GM12878 (cell line): ENCODE results near the gene ECSIT. TPM values are rescaled to one million over a fixed set of nuclear protein-coding genes. Genes with fewer than 3 reads are reported as not detected.

Experiments used
- BACH1 ChIP-seq: fragments of 450-650 bp; IDR thresholded peaks from 2 replicates; pipeline ENCODE4 v1.6.1; 2017; ENCODE audit warnings: mild to moderate bottlenecking, borderline replicate concordance
- BRCA1 ChIP-seq: IDR thresholded peaks from 2 replicates; pipeline ENCODE4 v1.6.1; 2011; ENCODE audit warnings: low read depth, low read length, improper control_type of control experiment
- CHD2 ChIP-seq: IDR thresholded peaks from 2 replicates; pipeline ENCODE4 v1.6.1; 2011; ENCODE audit warnings: low read depth, low read length, improper control_type of control experiment, borderline replicate concordance
- EED ChIP-seq: sonication (generic); IDR thresholded peaks from 2 replicates; pipeline ENCODE4 v1.6.1; 2016; ENCODE audit warnings: antibody characterized with exemption, low read depth
- EGR1 ChIP-seq, 2 experiments: IDR thresholded peaks; 1 replicate in 1 of 2; 2 replicates in 1 of 2; pipeline ENCODE4 v1.6.1; 2011 to 2012; ENCODE audit warnings: low read depth in 2 of 2, low read length in 2 of 2, borderline replicate concordance in 1 of 2, mild to moderate bottlenecking in 1 of 2, moderate library complexity in 1 of 2
- EZH2 ChIP-seq: IDR thresholded peaks from 2 replicates; pipeline ENCODE4 v1.6.1; 2012; ENCODE audit warnings: low read depth, mild to moderate bottlenecking, control low read depth, inconsistent platforms, low read length, borderline replicate concordance; ENCODE audit not compliant: control insufficient read depth
- GATAD2B ChIP-seq: fragments of 450-650 bp; conservative IDR thresholded peaks from 2 replicates; pipeline ENCODE4 v1.6.1; 2017; ENCODE audit warnings: low read depth, mild to moderate bottlenecking, moderate library complexity
- IRF4 ChIP-seq: IDR thresholded peaks from 2 replicates; pipeline ENCODE4 v1.6.1; 2011; ENCODE audit warnings: low read depth, low read length
- KLF5 ChIP-seq: fragments of 450-650 bp; IDR thresholded peaks from 2 replicates; pipeline ENCODE4 v1.6.1; 2014; ENCODE audit warnings: mild to moderate bottlenecking; ENCODE audit not compliant: partially characterized antibody
- MEF2A ChIP-seq: IDR thresholded peaks from 2 replicates; pipeline ENCODE4 v1.6.1; 2011; ENCODE audit warnings: low read depth, mild to moderate bottlenecking, low read length, moderate library complexity; ENCODE audit not compliant: insufficient read depth
- MTA3 ChIP-seq: IDR thresholded peaks from 2 replicates; pipeline ENCODE4 v1.6.1; 2012; ENCODE audit warnings: low read length, inconsistent platforms, borderline replicate concordance
- MYB ChIP-seq: fragments of 150-350 bp; IDR thresholded peaks from 2 replicates; pipeline ENCODE4 v1.6.1; 2014; ENCODE audit warnings: mild to moderate bottlenecking, low read depth, low read length, borderline replicate concordance
- NFIC ChIP-seq: IDR thresholded peaks from 2 replicates; pipeline ENCODE4 v1.6.1; 2012; ENCODE audit warnings: low read depth, mild to moderate bottlenecking, inconsistent platforms, low read length, moderate library complexity
- NFXL1 ChIP-seq: fragments of 450-650 bp; IDR thresholded peaks from 2 replicates; pipeline ENCODE4 v1.6.1; 2017; ENCODE audit warnings: antibody characterized with exemption, mild to moderate bottlenecking, borderline replicate concordance
- PAX8 ChIP-seq: fragments of 450-650 bp; IDR thresholded peaks from 2 replicates; pipeline ENCODE4 v1.6.1; 2017; ENCODE audit warnings: mild to moderate bottlenecking, moderate library complexity
- POLR2AphosphoS5 ChIP-seq: IDR thresholded peaks from 2 replicates; pipeline ENCODE4 v1.6.1; 2011; ENCODE audit warnings: mild to moderate bottlenecking, low read length, inconsistent platforms
- POU2F2 ChIP-seq: IDR thresholded peaks from 3 replicates; pipeline ENCODE4 v1.6.1; 2011; ENCODE audit warnings: low read depth, mild to moderate bottlenecking, low read length, borderline replicate concordance
- RAD51 ChIP-seq: fragments of 450-650 bp; IDR thresholded peaks from 2 replicates; pipeline ENCODE4 v1.6.1; 2016; ENCODE audit warnings: moderate library complexity, mild to moderate bottlenecking, inconsistent platforms
- REST ChIP-seq: IDR thresholded peaks from 2 replicates; pipeline ENCODE4 v1.6.1; 2012; ENCODE audit warnings: mild to moderate bottlenecking, low read depth, low read length
- SMAD1 ChIP-seq: fragments of 450-650 bp; IDR thresholded peaks from 2 replicates; pipeline ENCODE4 v1.6.1; 2018; ENCODE audit warnings: mild to moderate bottlenecking, low read depth; ENCODE audit not compliant: partially characterized antibody
- SMC3 ChIP-seq: IDR thresholded peaks from 2 replicates; pipeline ENCODE4 v1.6.1; 2011; ENCODE audit warnings: low read length, improper control_type of control experiment, borderline replicate concordance
- SREBF2 ChIP-seq: IDR thresholded peaks from 2 replicates; pipeline ENCODE4 v1.6.1; 2012; ENCODE audit warnings: mild to moderate bottlenecking, low read length
- TARDBP ChIP-seq: IDR thresholded peaks from 2 replicates; pipeline ENCODE4 v1.6.1; 2016; ENCODE audit warnings: borderline replicate concordance
- YY1 ChIP-seq: IDR thresholded peaks from 2 replicates; pipeline ENCODE4 v1.6.1; 2011; ENCODE audit warnings: low read depth, mild to moderate bottlenecking, low read length
- ZNF274 ChIP-seq: IDR thresholded peaks from one replicate; pipeline ENCODE4 v1.8.0; 2011; ENCODE audit not compliant: insufficient read length, insufficient read depth
- polyA plus RNA-seq, 11 experiments: library from polyadenylated mRNA; depleted of rRNA in 4 of 11; unstranded in 6 of 11; stranded (reverse) in 5 of 11; fragments of >200 nt; fragmentation: Nextera tagmentation in 4 of 11; fragmentation: Illumina TruSeq in 1 of 11; extraction: Ambion mirVana in 4 of 11; extraction: Trizol in 1 of 11; gene quantifications; 1 replicate in 1 of 11; 2 replicates in 10 of 11; pipeline versions ENCODE4 v1.2.1 to v1.2.3, GENCODE V29; 2011 to 2016; ENCODE audit warnings: inconsistent platforms in 2 of 11, missing spikeins in 2 of 11, low read depth in 1 of 11
- total RNA-seq, 4 experiments: library from RNA; depleted of rRNA in 3 of 4; stranded (reverse); fragments of >200 nt in 3 of 4; fragmentation: Illumina TruSeq in 1 of 4; extraction: Trizol in 1 of 4; gene quantifications; 2 replicates each; pipeline versions ENCODE4 v1.2.1 to v1.2.3, GENCODE V29; 2013 to 2021
- TF ChIP-seq, protein P1 (sequence below): fragments of 150-350 bp; IDR thresholded peaks from 2 replicates; pipeline ENCODE4 v1.6.1; 2014; ENCODE audit warnings: mild to moderate bottlenecking, low read depth, low read length

Gene ECSIT
- total and polyA plus RNA-seq, 10 of the 15 experiments (the other 5 are each of a cell fraction or from before 2014, with no cell fraction given) = 1.0 to 59.6 (median 41.3) TPM

DNA sequence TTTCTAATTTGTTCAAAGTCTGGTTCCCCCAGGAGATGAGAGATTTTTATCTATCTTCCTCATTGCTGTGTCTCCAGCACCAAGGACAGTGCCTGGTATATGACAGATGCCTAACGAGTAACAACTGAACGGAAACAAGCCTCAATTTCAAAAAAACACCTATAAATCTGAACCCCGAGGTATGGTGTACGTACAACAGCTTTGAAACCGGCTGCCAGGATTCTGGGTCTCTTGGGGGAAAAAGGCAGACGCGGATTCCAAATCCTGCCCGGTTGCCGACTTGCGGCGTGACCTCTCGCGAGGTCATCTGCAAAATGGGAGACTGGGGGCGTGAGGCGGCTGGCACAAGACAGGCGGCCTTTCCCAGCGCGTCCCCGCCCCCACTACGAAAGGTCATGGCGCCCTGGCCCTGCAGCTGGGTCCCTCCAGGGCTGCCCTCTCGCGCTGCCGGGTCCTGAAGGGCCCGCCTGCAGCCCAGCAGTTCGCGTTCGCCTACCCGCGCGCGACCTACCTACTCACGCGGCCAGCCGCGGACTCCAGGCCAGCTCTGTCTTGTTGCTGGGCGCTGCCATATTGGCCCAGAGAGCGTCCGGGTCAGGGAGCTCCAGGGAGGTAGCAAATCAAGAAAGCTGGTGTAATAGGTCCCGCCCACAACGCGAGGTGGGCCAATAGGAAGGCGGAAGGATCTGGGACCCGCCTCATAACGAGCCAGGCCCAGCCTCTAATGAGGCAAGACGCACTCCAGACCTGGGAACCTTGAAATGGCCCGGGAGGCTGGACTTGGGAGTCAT is at the start of gene ECSIT (continued):
- TF ChIP-seq GATAD2B (peak; percentile 55; the same call in 1 of the 2 replicates), KLF5 (peak; percentile 73), BRCA1 (no peak; the same call in 1 of the 2 replicates), BACH1 (peak; percentile 24; the same call in 1 of the 2 replicates), EGR1 (IDR thresholded peaks at IDR 0.05; ENCODE audit: borderline replicate concordance in 1 of 2, low read depth in 2 of 2, low read length in 2 of 2) (peak in 1 of 2 experiments; percentile 63; a peak in 1 of 3 replicates), RAD51 (no peak), POLR2AphosphoS5 (no peak; the same call in 1 of the 2 replicates), MTA3 (no peak), YY1 (peak; percentile 99), EED (no peak), REST (peak; percentile 97), MYB (no peak), SREBF2 (no peak), TARDBP (peak; percentile 67; the same call in 1 of the 2 replicates), EZH2 (no peak), NFXL1 (no peak), IRF4 (no peak), MEF2A (no peak), PAX8 (no peak), NFIC (no peak), SMAD1 (no peak), SMC3 (no peak), CHD2 (peak; percentile 94), ZNF274 (no peak), POU2F2 (no peak; the same call in 2 of the 3 replicates)
- TF ChIP-seq, protein P1, sequence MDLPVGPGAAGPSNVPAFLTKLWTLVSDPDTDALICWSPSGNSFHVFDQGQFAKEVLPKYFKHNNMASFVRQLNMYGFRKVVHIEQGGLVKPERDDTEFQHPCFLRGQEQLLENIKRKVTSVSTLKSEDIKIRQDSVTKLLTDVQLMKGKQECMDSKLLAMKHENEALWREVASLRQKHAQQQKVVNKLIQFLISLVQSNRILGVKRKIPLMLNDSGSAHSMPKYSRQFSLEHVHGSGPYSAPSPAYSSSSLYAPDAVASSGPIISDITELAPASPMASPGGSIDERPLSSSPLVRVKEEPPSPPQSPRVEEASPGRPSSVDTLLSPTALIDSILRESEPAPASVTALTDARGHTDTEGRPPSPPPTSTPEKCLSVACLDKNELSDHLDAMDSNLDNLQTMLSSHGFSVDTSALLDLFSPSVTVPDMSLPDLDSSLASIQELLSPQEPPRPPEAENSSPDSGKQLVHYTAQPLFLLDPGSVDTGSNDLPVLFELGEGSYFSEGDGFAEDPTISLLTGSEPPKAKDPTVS = no peak
